GM19397 (cell line): ENCODE data around the gene MBLAC1.

Experiments used
- ATAC-seq: cut with Tn5 transposase; IDR thresholded peaks from one replicate; pipeline ENCODE4 v1.9.1; 2021; ENCODE audit warnings: mild to moderate bottlenecking, moderate library complexity; ENCODE audit not compliant: unreplicated experiment

Gene MBLAC1

GRCh38 chr7:100169147-100169850, 42.5 kb downstream of the MBLAC1 start:
- ATAC-seq: no peak

GRCh38 chr7:100170101-100170897, 43.5 kb downstream of the MBLAC1 start:
- no peak for ATAC-seq

GRCh38 chr7:100171087-100171681, 44.4 kb downstream of the MBLAC1 start:
- no peak for ATAC-seq

GRCh38 chr7:100171840-100172239, 45.1 kb downstream of the MBLAC1 start:
- ATAC-seq: no peak

GRCh38 chr7:100173806-100174495, 47.2 kb downstream of the MBLAC1 start:
- no peak for ATAC-seq

GRCh38 chr7:100174582-100174981, 47.8 kb downstream of the MBLAC1 start:
- no peak for ATAC-seq

GRCh38 chr7:100175296-100175935, 48.6 kb downstream of the MBLAC1 start:
- no peak for ATAC-seq

- no peak for ATAC-seq
These were observed 49.6 kb downstream of the MBLAC1 start for GRCh38 chr7:100176096-100177044.

GRCh38 chr7:100177045-100178001, 50.6 kb downstream of the MBLAC1 start, which contains the start of the genes GPC2 and STAG3:
GPC2 (minus strand) TSS chr7:100177381; CDS start chr7:100177199, 182 bp downstream.
STAG3 (plus strand) TSS chr7:100177918; CDS start chr7:100180557, 2,639 bp downstream.
- ATAC-seq: peak; percentile 89
